Keratinocyte (primary cell): Measurements from ENCODE around the gene DGCR6L. TPM values are rescaled to one million over a fixed set of nuclear protein-coding genes. Genes with fewer than 3 reads are reported as not detected.

ENCODE experiments used
- DNase-seq: peaks from one replicate; pipeline ENCODE4 v3.0.0-alpha.2; 2011; ENCODE audit warnings: low read depth, missing footprints, low spot score
- FAIRE-seq: peaks from 2 replicates; lab custom pipeline; 2011; peaks lifted over from hg19 to GRCh38; lab: Jason Lieb, UNC
- H2AFZ ChIP-seq: 2 replicates; pipeline ENCODE4 v1.6.0; 2012; ENCODE audit warnings: low read length, control low read depth, inconsistent platforms; ENCODE audit not compliant: control insufficient read depth
- H3K27ac ChIP-seq: 2 replicates; pipeline ENCODE4 v1.5.1; 2011; ENCODE audit warnings: low read length; ENCODE audit not compliant: control insufficient read depth, insufficient read depth
- H3K27me3 ChIP-seq: 3 replicates; pipeline ENCODE4 v1.6.0; 2011; ENCODE audit warnings: low read length; ENCODE audit not compliant: control insufficient read depth, insufficient read depth; ENCODE audit errors: extremely low read depth
- H3K36me3 ChIP-seq, 2 experiments: 2 replicates in 1 of 2; 3 replicates in 1 of 2; pipeline ENCODE4 v1.5.1; 2011; ENCODE audit warnings: low read length in 2 of 2, mild to moderate bottlenecking in 1 of 2; ENCODE audit not compliant: control insufficient read depth in 2 of 2, insufficient read depth in 2 of 2; ENCODE audit errors: extremely low read depth in 1 of 2
- H3K4me1 ChIP-seq: 3 replicates; pipeline ENCODE4 v1.5.1; 2011; ENCODE audit warnings: low read length; ENCODE audit not compliant: control insufficient read depth, insufficient read depth; ENCODE audit errors: extremely low read depth
- H3K4me2 ChIP-seq: 3 replicates; pipeline ENCODE4 v1.6.0; 2011; ENCODE audit warnings: low read depth, low read length; ENCODE audit not compliant: control insufficient read depth, insufficient read depth; ENCODE audit errors: extremely low read depth
- H3K4me3 ChIP-seq, 3 experiments: fragments of 200-600 bp in 1 of 3; sonication (generic) in 1 of 3; 2 replicates in 2 of 3; 3 replicates in 1 of 3; pipeline ENCODE4 v1.5.1; 2011 to 2016; ENCODE audit warnings: low read length in 3 of 3, mild to moderate bottlenecking in 3 of 3, control low read depth in 2 of 3, inconsistent platforms in 1 of 3, low read depth in 1 of 3, mixed read lengths in 1 of 3, mixed run types in 1 of 3, moderate library complexity in 1 of 3; ENCODE audit not compliant: control insufficient read depth in 2 of 3, insufficient read depth in 2 of 3; ENCODE audit errors: extremely low read depth in 1 of 3
- H3K79me2 ChIP-seq: 2 replicates; pipeline ENCODE4 v1.6.0; 2012; ENCODE audit warnings: low read length; ENCODE audit not compliant: control insufficient read depth, insufficient read depth
- H3K9ac ChIP-seq: 3 replicates; pipeline ENCODE4 v1.6.0; 2011; ENCODE audit warnings: low read length; ENCODE audit not compliant: control insufficient read depth, insufficient read depth; ENCODE audit errors: extremely low read depth
- H3K9me1 ChIP-seq: 3 replicates; pipeline ENCODE4 v1.6.0; 2011; ENCODE audit warnings: low read length; ENCODE audit not compliant: control insufficient read depth, insufficient read depth; ENCODE audit errors: extremely low read depth
- H3K9me3 ChIP-seq: 2 replicates; pipeline ENCODE4 v1.5.1; 2012; ENCODE audit warnings: low read depth, low read length; ENCODE audit not compliant: control insufficient read depth
- H4K20me1 ChIP-seq: 3 replicates; pipeline ENCODE4 v1.6.0; 2011; ENCODE audit warnings: low read length; ENCODE audit not compliant: control insufficient read depth, insufficient read depth; ENCODE audit errors: extremely low read depth
- CTCF ChIP-seq, 3 experiments: IDR thresholded peaks in 1 of 3; conservative IDR thresholded peaks in 1 of 3; optimal IDR thresholded peaks in 1 of 3; 2 replicates in 2 of 3; 3 replicates in 1 of 3; pipeline versions ENCODE3 to v1.5.1; 2011; ENCODE audit warnings: low read length in 3 of 3, mild to moderate bottlenecking in 3 of 3, moderate library complexity in 2 of 3, control low read depth in 1 of 3, inconsistent platforms in 1 of 3; ENCODE audit not compliant: insufficient read depth in 2 of 3; ENCODE audit errors: extremely low read depth in 1 of 3
- EZH2 ChIP-seq: IDR thresholded peaks from one replicate; pipeline ENCODE4 v1.6.1; 2012; ENCODE audit warnings: inconsistent platforms, mild to moderate bottlenecking, low read length, moderate library complexity
- dilution Hi-C: fragments of 300-500 bp; cut with MboI; formaldehyde crosslinking; loops from one replicate; pipeline ENCODE4 v1.7.0; 2020; ENCODE audit warnings: low sequenced_read_pairs; ENCODE audit not compliant: extremely low pct_ligation_motif_present
- polyA plus RNA-seq, 5 experiments: library from polyadenylated mRNA; depleted of rRNA in 3 of 5; stranded (reverse) in 3 of 5; stranded (forward) in 1 of 5; unstranded in 1 of 5; fragments of >200 nt; gene quantifications; 1 replicate in 1 of 5; 2 replicates in 3 of 5; 3 replicates in 1 of 5; pipeline versions ENCODE4 v1.2.1 to v1.2.3, GENCODE V29; 2011 to 2012; ENCODE audit warnings: missing spikeins in 2 of 5, low read depth in 1 of 5, low replicate concordance in 1 of 5

Gene DGCR6L
- polyA plus RNA-seq, 1 donor (not counting 4 experiments of a cell fraction or from before 2014, with no cell fraction given), result 19.2 TPM

- Histone ChIP-seq H2AFZ (peak overlapping the region; percentile 44), H4K20me1 (no peaks in the 10 kb centered on the region), H3K4me3 (peak overlapping the region; percentile 38 to 73 (median 52)), H3K27ac (no peak overlapping the region), H3K79me2 (no peaks in the 10 kb centered on the region), H3K27me3 (peaks cover 29% of the 10 kb centered on the region), H3K9me1 (no peaks in the 10 kb centered on the region), H3K9me3 (no peaks in the 10 kb centered on the region), H3K36me3 (no peaks in the 10 kb centered on the region), H3K9ac (no peak overlapping the region), H3K4me1 (no peaks in the 10 kb centered on the region), H3K4me2 (peak overlapping the region; percentile 75)
- TF ChIP-seq EZH2 (no peak), CTCF (optimal IDR thresholded peaks at IDR 0.05 in 1 of 3, IDR thresholded peaks at IDR 0.05 in 1 of 3, conservative IDR thresholded peaks at IDR 0.05 in 1 of 3; ENCODE audit: extremely low read depth in 1 of 3, insufficient read depth in 2 of 3, low read length in 3 of 3) (no peak)
- FAIRE-seq (no peak), DNase-seq (no peak)
- dilution Hi-C loops, result no loop called here
These were observed 20.1 kb downstream of the DGCR6L start for GRCh38 chr22:20299746-20300136.

- H3K4me3 ChIP-seq, result peak overlapping the region; percentile 52 to 73 (median 61)
- DNase-seq (peak; percentile 30), FAIRE-seq (no peak)
- H3K36me3 ChIP-seq, result no peaks in the 10 kb centered on the region
- dilution Hi-C loops, result no loop called here
- H3K9ac ChIP-seq, result no peak overlapping the region
- no peak overlapping the region for H3K27ac ChIP-seq
- H3K4me1 ChIP-seq, result no peaks in the 10 kb centered on the region
- peak overlapping the region; percentile 75 for H3K4me2 ChIP-seq
- no peaks in the 10 kb centered on the region for H3K79me2 ChIP-seq
- TF ChIP-seq CTCF (optimal IDR thresholded peaks at IDR 0.05 in 1 of 3, IDR thresholded peaks at IDR 0.05 in 1 of 3, conservative IDR thresholded peaks at IDR 0.05 in 1 of 3; ENCODE audit: extremely low read depth in 1 of 3, insufficient read depth in 2 of 3, low read length in 3 of 3) (no peak), EZH2 (no peak)
- H3K27me3 ChIP-seq, result peaks cover 29% of the 10 kb centered on the region
- H3K9me3 ChIP-seq, result no peaks in the 10 kb centered on the region
- H4K20me1 ChIP-seq, result no peaks in the 10 kb centered on the region
- peak overlapping the region; percentile 75 for H2AFZ ChIP-seq
- no peaks in the 10 kb centered on the region for H3K9me1 ChIP-seq
These were observed 20.8 kb downstream of the DGCR6L start for GRCh38 chr22:20298803-20299745.
